OCI-LY7 (cell line): ENCODE data around the gene CRYBG1.

Source experiments
- EZH2phosphoT487 ChIP-seq: fragments of 200-600 bp; sonication (generic); IDR thresholded peaks from 2 replicates; pipeline ENCODE4 v1.6.1; 2018; ENCODE audit warnings: low read depth, borderline replicate concordance, mild to moderate bottlenecking, mixed run types, antibody characterized with exemption, low read length, moderate library complexity, mixed read lengths
- TF ChIP-seq, protein P1 (sequence below): fragments of 200-600 bp; sonication (generic); conservative IDR thresholded peaks from 2 replicates; pipeline ENCODE4 v1.5.1; 2014; ENCODE audit warnings: mild to moderate bottlenecking, antibody characterized with exemption, low read length, moderate library complexity, mixed read lengths

DNA sequence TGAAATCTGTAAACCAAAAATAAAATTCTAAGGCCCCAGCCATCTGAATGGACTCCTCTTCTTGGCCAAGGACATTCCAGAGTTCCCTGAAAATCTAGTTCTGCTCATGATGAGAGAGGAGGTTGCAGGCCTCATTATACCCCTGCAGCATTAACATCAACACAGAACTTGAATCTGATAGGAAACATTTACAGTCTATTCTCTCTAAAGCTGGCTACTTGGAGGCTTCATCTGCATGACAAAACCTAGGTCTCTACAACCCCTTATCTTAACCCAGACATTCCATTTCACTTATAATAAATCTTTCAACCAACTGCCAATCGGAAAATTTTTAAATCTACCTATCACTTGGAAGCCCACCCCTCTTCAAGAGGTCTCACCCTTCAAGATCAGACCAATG is 253.1 kb downstream of the CRYBG1 start:
- TF ChIP-seq, protein P1, sequence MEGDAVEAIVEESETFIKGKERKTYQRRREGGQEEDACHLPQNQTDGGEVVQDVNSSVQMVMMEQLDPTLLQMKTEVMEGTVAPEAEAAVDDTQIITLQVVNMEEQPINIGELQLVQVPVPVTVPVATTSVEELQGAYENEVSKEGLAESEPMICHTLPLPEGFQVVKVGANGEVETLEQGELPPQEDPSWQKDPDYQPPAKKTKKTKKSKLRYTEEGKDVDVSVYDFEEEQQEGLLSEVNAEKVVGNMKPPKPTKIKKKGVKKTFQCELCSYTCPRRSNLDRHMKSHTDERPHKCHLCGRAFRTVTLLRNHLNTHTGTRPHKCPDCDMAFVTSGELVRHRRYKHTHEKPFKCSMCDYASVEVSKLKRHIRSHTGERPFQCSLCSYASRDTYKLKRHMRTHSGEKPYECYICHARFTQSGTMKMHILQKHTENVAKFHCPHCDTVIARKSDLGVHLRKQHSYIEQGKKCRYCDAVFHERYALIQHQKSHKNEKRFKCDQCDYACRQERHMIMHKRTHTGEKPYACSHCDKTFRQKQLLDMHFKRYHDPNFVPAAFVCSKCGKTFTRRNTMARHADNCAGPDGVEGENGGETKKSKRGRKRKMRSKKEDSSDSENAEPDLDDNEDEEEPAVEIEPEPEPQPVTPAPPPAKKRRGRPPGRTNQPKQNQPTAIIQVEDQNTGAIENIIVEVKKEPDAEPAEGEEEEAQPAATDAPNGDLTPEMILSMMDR: no peak
- no peak for TF ChIP-seq EZH2phosphoT487
